Fibroblast of villous mesenchyme (primary cell): ENCODE data around the gene EPB41L4B. TPM values are rescaled to one million over a fixed set of nuclear protein-coding genes. Genes with fewer than 3 reads are reported as not detected.

ENCODE experiments used
- DNase-seq: peaks from one replicate; pipeline ENCODE4 v3.0.0-alpha.2; 2010; ENCODE audit warnings: low read depth
- H3K4me3 ChIP-seq: 2 replicates; pipeline ENCODE4 v1.5.1; 2011; ENCODE audit warnings: low read depth, mild to moderate bottlenecking, low read length
- total RNA-seq: library from RNA; depleted of rRNA; stranded (reverse); fragments of >200 nt; gene quantifications from 2 replicates; pipeline ENCODE4 v1.2.3, GENCODE V29; 2012
- TF ChIP-seq, protein P1 (sequence below): IDR thresholded peaks from 2 replicates; pipeline ENCODE4 v1.5.1; 2012; ENCODE audit warnings: low read depth, mild to moderate bottlenecking, low read length; ENCODE audit not compliant: insufficient read depth

The EPB41L4B gene
- total RNA-seq, 1 donor, result under 0.01 TPM

DNA sequence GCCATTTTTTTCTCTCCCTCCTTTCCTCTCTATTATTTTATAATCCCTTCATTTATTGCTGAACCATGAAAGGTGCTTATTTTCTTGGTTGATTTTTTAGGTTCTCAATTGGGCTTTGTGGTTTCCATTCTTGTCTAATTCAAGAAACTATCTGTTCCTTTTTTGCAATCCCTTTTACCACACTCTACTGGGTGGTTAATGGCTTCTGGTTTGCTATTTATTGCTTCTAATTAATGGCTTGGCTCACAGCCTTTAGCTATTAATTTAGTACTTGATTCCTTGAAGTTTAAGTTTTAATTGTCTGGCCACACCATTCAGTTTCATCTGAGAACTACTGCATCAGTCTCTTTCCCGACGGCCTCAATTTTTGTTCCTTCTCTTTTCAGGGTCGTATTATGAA, 159.4 kb downstream of the EPB41L4B start:
- DNase-seq, result no peak
- no peak overlapping the region for H3K4me3 ChIP-seq

DNA sequence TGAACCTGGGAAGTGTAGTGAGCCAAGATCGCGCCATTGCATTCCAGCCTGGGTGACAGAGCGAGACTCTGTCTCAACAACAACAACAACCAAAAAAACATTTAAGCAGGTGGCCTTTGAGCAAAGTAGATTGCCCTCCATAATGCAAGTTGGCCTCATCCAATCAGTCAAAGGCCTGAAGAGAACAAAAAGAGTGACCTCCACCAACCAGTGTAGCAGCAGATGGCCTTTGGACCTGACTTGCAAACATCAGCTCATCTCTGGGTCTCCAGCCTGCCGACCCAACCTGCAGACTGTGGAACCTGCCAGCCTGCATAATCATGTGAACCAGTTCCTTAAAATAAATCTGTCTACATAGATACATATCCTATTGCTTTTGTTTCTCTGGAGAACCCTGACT, 161.3 kb downstream of the EPB41L4B start:
- no peak overlapping the region for H3K4me3 ChIP-seq
- TF ChIP-seq, protein P1, sequence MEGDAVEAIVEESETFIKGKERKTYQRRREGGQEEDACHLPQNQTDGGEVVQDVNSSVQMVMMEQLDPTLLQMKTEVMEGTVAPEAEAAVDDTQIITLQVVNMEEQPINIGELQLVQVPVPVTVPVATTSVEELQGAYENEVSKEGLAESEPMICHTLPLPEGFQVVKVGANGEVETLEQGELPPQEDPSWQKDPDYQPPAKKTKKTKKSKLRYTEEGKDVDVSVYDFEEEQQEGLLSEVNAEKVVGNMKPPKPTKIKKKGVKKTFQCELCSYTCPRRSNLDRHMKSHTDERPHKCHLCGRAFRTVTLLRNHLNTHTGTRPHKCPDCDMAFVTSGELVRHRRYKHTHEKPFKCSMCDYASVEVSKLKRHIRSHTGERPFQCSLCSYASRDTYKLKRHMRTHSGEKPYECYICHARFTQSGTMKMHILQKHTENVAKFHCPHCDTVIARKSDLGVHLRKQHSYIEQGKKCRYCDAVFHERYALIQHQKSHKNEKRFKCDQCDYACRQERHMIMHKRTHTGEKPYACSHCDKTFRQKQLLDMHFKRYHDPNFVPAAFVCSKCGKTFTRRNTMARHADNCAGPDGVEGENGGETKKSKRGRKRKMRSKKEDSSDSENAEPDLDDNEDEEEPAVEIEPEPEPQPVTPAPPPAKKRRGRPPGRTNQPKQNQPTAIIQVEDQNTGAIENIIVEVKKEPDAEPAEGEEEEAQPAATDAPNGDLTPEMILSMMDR, result no peak
- DNase-seq, result no peak

More for the DNA sequence above, 159.4 kb downstream of the EPB41L4B start:
- TF ChIP-seq, protein P1, result no peak

DNA sequence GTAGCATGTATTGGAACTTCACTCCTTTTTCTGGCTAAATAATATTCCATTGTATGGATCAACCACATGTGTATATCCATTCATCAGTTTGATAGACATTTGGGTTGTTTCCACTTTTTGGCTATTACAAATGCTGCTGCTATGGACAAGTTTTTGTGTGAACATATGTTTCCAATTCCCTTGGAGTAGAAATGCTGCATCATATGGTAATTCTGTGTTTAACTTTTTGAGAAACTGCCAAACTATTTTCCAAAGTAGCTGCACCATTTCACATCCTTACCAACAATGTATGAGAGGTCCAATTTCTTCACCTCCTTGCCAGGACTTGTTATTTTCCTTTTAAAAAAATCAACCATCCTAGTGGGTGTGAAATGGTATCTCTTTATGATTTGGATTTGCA, 162.2 kb downstream of the EPB41L4B start:
- no peak for DNase-seq
- no peak overlapping the region for H3K4me3 ChIP-seq
- TF ChIP-seq, protein P1, result no peak

DNA sequence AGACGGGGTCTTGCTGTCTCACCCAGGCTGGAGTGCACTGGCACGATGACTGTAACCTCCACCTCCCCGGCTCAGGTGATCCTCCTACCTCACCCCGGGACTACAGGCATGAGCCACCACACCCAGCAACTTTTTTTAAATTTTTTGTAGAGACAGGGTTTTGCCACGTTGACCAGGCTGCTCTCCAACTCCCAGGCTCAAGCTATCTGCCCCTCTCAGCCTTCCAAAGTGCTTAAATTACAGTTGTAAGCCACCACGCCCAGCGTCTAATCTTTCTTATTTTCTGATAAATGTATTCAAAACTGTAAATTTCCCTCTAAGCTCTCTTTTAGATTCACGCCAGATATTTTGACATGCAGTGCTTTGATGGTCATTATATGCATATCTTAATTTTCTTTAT, 164.2 kb downstream of the EPB41L4B start:
- no peak overlapping the region for H3K4me3 ChIP-seq
- no peak for DNase-seq
- TF ChIP-seq, protein P1, result no peak

DNA sequence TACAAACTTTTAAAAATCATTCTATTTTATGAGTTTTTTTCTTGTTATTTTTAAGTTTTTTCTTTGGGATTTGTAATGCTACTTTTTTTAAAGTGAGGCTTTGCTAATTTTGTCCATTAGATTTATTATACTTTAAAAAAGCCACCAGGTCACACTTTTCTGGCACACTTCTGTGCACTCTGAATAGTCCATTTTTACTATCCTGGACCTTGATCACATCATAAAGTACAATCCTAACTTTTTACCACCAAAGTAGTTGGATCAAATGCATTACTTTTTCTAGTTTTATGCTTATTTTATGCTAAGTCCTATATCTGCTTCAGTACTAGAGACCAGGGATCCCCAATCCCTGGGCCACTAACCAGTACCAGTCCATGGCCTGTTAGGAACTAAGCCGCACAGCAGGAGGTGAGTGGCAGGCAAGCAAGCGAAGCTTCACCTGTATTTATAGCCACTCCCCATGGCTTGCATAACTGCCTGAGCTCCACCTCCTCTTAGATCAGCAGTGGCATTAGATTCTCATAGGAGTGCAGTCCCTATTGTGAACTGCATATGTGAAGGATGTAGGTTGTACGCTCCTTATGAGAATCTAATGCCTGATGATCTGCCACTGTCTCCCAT, 169.8 kb downstream of the EPB41L4B start:
- DNase-seq, result no peak
- no peak overlapping the region for H3K4me3 ChIP-seq
- TF ChIP-seq, protein P1, result no peak

DNA sequence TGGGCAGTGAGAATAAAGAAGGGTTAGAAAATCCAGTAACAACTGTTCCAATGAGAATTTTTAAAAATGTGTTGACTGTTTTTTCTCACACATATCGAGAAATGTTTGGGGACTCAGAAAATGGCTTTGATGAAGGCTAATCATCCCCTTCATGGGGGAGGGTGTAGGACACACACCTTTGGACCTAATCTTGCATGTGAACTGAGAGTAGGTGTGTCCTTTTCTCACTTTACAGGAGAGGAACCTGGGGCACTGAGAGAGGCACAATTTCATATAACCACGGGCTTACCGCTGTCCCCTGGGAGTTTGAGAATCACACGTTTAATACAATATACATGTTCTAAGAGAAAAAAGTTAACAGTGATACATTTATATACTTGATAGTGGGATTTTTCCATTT, 171.1 kb downstream of the EPB41L4B start:
- TF ChIP-seq, protein P1, result no peak
- H3K4me3 ChIP-seq, result no peak overlapping the region
- no peak for DNase-seq

DNA sequence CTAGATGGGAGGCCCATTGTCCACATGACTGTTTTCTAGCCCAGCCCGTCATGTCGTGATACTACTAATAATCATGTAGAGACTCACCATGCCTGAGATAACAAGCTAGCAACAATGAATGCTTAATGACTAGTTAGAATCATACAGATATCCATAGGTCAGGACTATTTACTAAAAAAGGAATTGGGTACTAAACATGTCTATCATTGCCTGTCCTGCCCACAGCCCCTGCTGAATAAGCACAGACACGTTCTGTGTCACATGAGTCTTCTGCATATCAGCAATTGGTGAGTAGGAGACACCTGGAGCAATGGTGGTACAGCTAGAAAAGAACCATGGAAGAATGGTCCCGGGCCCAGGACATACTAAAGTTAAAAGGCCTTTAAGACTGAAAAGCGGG, 171.8 kb downstream of the EPB41L4B start:
- no peak overlapping the region for H3K4me3 ChIP-seq
- DNase-seq, result no peak
- TF ChIP-seq, protein P1, result no peak
